Measurements from ENCODE around the gene OVOL1.
"Not testable (repeated sequence)": the region's sequence is repeated elsewhere in the genome, so short reads cannot be mapped to it uniquely, and the experiment has no call there.

Gene OVOL1

DNA sequence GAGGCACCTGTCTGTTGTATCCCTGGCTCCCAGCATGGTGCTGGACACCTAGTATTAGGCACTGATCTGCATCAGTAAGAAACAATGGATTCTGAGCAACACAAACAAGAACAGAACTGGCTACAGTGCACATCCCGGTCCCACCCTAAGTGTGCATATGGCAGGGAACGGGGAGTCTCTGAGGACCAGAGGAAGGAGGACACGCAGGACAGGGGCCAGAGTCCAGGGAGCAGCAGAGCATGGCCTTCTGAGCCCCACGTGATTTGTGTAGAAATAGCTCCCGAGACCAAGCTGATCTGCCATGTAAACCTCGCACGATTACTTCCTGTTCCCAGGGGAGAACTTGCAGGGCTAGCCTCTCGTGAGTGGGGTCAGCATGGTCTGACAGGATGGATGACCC lies 34.2 kb downstream of the OVOL1 start:
- DNase-seq = no peak
- H3K9me3 Mint-ChIP-seq = no peaks in the 10 kb centered on the region
- CTCF ChIA-PET = interaction anchor here (0.7 to 6.5 kb wide), 2 partner anchors 36 to 44 kb away, joined by 3 to 128 read pairs; partner anchors contain the start of gene AP5B1
- peaks cover 21% of the 10 kb centered on the region for H3K4me1 Mint-ChIP-seq
- H3K27ac Mint-ChIP-seq = no peak overlapping the region
- no peak overlapping the region for H3K4me3 Mint-ChIP-seq
- peaks cover 6% of the 10 kb centered on the region for H3K27me3 Mint-ChIP-seq
- peaks cover 7% of the 10 kb centered on the region for H3K36me3 Mint-ChIP-seq

DNA sequence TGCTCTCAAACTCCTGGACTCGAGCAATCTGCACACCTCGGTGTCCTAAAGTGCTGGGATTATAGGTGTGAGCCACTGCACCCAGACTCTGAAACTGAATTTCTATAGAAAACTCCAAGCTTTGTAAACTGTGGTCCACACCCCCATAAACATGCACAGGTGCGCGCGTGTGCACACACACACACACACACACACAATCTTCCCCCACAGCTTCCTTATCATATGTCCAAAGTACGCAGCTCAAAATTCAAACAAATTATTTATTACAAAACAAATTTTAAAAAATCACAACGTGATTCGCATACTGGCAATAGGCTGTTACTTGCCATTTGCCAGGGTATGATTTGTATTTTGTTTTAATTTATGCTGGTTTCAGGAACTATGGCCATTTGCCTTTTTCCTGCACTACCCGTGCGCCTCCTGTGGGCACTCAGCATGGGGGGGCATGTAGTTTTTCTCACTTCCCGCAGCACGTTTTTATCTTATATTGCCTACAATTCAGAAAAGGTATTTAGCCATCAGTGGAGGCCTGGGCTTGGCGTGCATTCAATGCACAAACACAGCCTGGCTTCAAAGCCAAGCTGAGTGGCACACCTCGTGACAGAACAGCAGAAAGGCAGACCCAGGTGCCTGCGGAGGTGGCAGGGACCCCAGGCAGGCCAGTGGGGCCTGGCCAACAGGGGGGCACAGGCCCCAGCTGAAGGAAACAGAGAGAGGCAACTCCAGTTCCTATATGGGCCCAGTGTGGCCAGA lies 36.1 kb downstream of the OVOL1 start:
- CTCF ChIA-PET = interaction anchor here (1.3 to 3.1 kb wide), 2 partner anchors 43 to 112 kb away, joined by 4 to 15 read pairs; partner anchors contain the start of gene KAT5
- H3K36me3 Mint-ChIP-seq = no peaks in the 10 kb centered on the region
- no peak overlapping the region for H3K27ac Mint-ChIP-seq
- peaks cover 12% of the 10 kb centered on the region for H3K4me1 Mint-ChIP-seq
- H3K4me3 Mint-ChIP-seq = no peak overlapping the region
- H3K27me3 Mint-ChIP-seq = peaks cover 6% of the 10 kb centered on the region
- DNase-seq = no peak
- H3K9me3 Mint-ChIP-seq = no peaks in the 10 kb centered on the region

DNA sequence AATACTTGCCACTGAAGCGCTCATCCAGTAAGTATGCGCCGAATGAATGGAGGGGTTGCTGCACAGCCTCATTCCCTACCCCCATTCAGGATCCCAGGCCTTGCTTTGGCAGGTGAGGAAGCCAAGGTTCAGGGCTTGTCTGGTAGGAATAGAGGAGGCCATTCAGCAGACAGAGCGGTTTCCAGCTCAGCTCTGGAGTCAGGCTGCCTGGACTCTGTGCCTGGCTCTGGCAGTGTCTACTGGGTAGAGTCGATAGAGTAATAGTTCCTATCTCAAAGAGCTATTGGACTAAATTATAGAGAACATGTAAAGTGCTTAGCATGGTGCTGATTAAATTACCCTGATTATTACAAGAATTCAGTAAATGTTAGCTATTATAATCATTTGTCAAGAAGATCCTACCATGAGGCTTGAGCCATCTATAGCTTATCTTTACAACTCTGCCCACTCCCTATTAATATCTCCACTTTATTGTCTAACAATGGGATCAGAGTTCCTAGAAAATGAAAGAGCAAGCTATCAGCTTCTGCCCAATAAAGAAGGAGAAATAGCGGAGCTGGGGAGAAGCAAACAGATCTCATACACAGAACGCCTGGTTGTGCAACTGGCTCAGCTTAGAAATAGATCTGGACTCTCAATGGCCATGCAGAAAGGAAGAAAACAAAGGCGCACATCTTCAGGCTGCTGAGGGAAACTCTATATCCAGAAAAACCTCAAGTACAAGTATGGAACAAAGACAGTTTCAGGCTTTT lies 40.3 kb downstream of the OVOL1 start:
- H3K27ac Mint-ChIP-seq = no peak overlapping the region
- CTCF ChIA-PET = interaction anchor here (1.1 to 3.2 kb wide), 5 partner anchors 8 to 122 kb away, joined by 3 to 20 read pairs (median 3); no protein-coding TSS in a partner anchor

DNA sequence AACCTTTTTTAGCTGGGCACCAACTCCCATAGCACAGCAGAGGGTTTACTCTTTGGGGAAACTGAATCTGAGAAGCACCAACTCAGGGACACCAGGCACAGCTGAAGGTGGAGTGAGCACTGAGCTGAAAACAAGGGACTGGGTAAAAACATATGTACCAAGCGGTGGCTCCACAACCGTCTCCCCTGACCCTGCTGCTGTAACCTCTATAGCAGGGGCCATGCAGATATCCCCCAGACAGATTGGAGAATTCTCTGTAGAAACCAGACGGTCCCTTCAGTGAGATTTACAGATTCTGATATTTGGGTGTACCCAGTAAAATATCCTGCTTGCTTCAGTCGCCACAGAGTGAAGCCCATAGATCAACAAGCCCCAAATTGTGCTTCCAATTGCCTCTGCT lies 42.6 kb downstream of the OVOL1 start:
- H3K27me3 Mint-ChIP-seq = peaks cover 20% of the 10 kb centered on the region

More for the DNA sequence above, 40.3 kb downstream of the OVOL1 start:
- Mint-ChIP-seq H3K9me3 (no peaks in the 10 kb centered on the region), H3K4me3 (no peak overlapping the region), H3K27me3 (peaks cover 20% of the 10 kb centered on the region), H3K4me1 (peaks cover 12% of the 10 kb centered on the region), H3K36me3 (no peaks in the 10 kb centered on the region)
- no peak for DNase-seq

DNA sequence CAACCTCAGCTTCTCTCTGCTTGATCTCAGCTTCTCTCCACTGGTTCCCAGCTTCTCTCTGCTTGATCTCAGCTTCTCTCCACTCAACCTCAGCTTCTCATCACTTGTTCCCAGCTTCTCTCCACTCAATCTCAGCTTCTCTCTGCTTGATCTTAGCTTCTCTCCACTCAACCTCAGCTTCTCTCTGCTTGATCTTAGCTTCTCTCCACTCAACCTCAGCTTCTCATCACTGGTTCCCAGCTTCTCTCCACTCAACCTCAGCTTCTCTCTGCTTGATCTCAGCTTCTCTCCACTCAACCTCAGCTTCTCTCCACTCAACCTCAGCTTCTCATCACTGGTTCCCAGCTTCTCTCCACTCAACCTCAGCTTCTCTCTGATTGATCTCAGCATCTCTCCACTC lies 45.4 kb downstream of the OVOL1 start:
- H3K36me3 Mint-ChIP-seq, DNase-seq, H3K9me3 Mint-ChIP-seq, H3K27ac Mint-ChIP-seq: not testable (repeated sequence)
- H3K4me1 Mint-ChIP-seq = peaks cover 18% of the 10 kb centered on the region
- H3K27me3 Mint-ChIP-seq = peaks cover 21% of the 10 kb centered on the region
- peak overlapping the region; percentile 2 for H3K4me3 Mint-ChIP-seq
- CTCF ChIA-PET = interaction anchor here (0.9 to 2.6 kb wide), 4 partner anchors 14 to 121 kb away, joined by 3 to 15 read pairs (median 4); partner anchors contain the start of gene KAT5

More for the DNA sequence above, 42.6 kb downstream of the OVOL1 start:
- Mint-ChIP-seq H3K27ac (no peak overlapping the region), H3K36me3 (peaks cover 4% of the 10 kb centered on the region), H3K9me3 (no peaks in the 10 kb centered on the region), H3K4me1 (peaks cover 18% of the 10 kb centered on the region), H3K4me3 (no peak overlapping the region)
- CTCF ChIA-PET = interaction anchor here (0.9 to 3.2 kb wide), 3 partner anchors 10 to 215 kb away, joined by 3 to 20 read pairs (median 3); no protein-coding TSS in a partner anchor
- DNase-seq = no peak

DNA sequence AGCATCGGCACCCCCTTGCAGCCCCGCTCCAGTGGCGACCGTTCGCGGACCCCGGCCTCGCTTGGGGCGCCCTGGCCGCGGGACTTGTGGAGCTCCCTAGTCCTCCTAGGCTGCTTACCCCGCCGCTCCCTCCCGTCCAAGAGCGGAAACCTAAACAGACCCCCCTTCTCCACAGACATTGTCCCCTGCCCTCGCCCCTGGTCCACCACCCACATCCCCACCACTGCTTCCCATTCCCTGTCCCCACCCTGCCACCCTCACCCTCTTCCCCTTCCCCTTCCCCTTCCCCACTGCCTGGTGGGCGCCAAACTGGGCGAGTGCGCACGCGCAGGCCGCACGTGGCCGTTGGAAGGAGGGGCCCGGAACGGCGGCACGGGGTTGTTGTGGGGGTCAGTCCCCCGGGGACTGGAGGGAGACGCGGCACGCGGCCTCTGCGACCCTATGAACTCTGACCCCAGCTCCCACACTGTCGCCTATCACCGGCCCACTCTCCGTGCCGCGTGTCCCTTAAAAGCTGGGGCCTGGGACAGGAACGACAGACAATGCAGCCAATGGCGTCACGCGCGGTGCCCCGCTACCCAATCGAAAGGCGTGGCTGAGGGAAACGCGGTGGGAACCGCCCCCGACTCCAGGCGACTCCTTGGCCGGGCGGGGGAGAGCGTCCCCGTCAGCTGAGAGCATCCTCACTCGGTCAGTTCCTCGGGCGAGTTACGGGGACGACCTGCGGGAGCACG lies 46.6 kb downstream of the OVOL1 start, which contains the start of gene SNX32:
Gene SNX32 (plus strand): TSS at position 667 of the 734 bp plus-strand sequence. CDS start 103 bp downstream, outside the sequence.
- no peak within 1 kb of the TSS for H3K4me3 Mint-ChIP-seq
- CTCF ChIA-PET = interaction anchor here (0.8 to 2.6 kb wide), 5 partner anchors 16 to 63 kb away, joined by 3 to 15 read pairs (median 3); partner anchors contain the start of gene MUS81
- H3K27me3 Mint-ChIP-seq = peaks cover 27% of the 10 kb centered on the region
- H3K4me1 Mint-ChIP-seq = peaks cover 11% of the 10 kb centered on the region
- peak; percentile 97 for DNase-seq
- H3K27ac Mint-ChIP-seq = no peak within 1 kb of the TSS
- H3K9me3 Mint-ChIP-seq = no peaks in the 10 kb centered on the region
- peaks cover 4% of the 10 kb centered on the region for H3K36me3 Mint-ChIP-seq

DNA sequence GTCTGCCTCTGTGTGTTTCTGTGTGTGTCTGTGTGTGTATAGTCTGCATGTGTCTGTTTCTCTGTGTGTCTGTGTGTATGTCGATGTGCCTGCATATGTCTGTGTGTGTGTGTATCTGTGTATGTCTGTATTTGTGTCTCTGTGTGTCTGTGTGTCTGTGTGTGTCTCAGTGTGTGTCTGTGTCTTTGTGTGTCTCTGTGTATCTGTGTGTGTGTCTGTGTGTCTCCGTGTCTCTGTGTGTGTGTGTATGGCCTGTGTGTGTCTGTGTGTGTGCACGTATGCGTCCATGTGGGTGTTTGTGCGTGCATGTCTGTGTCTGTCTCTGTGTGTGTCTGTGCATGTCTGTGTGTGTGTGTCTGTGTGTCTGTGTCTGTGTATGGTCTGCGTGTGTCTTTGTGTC lies 47.3 kb downstream of the OVOL1 start:
- H3K27me3 Mint-ChIP-seq = peaks cover 20% of the 10 kb centered on the region
- CTCF ChIA-PET = interaction anchor here (2.6 kb wide), 1 partner anchor 55 kb away, joined by 15 read pairs; no protein-coding TSS in a partner anchor

DNA sequence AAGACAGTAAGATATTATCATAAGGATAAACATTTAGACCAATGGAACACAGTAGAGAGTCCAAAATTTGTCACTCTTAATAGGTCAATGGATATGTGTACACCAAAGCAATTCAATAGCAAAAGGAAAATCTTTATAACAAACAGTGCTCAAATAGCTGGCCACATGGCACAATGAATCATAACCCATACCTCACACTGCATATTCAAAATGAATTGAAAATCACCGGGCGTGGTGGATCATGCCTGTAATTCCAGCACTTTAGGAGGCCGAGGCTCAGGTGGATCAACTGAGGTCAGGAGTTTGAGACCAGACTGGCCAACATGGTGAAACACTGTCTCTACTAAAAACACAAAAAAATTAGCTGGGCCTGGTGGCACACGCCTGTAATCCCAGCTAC lies 55.3 kb downstream of the OVOL1 start:
- Mint-ChIP-seq H3K4me3 (no peak overlapping the region), H3K9me3 (no peaks in the 10 kb centered on the region)
- CTCF ChIA-PET = interaction anchor here (1.0 kb wide), 1 partner anchor 10 kb away, joined by 5 read pairs; no protein-coding TSS in a partner anchor

More for the DNA sequence above, 47.3 kb downstream of the OVOL1 start:
- Mint-ChIP-seq H3K4me1 (peaks cover 9% of the 10 kb centered on the region), H3K9me3 (no peaks in the 10 kb centered on the region), H3K4me3 (no peak overlapping the region), H3K36me3 (peaks cover 4% of the 10 kb centered on the region), H3K27ac (no peak overlapping the region)
- DNase-seq = no peak

DNA sequence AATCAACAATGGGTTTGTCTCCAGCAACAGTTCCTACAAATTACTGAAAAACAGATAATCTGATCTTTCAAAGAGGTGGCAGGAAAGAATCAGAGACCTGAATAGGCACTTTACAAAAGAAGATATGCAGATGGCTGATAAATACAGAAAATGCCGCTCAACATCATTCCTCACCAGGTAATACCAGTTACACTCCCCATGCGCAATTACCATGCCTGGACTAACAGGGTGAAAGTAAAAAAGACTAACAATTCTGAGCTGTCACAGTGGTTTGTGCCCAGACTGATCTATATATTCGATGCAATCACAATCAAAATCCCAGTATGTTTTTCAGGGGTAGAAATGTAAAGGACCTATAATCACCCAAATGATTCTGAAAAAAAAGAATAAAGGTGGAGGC lies 56.9 kb downstream of the OVOL1 start:
- Mint-ChIP-seq H3K36me3 (no peaks in the 10 kb centered on the region), H3K27ac (no peak overlapping the region), H3K4me1 (no peaks in the 10 kb centered on the region), H3K27me3 (peaks cover 13% of the 10 kb centered on the region), H3K9me3 (no peaks in the 10 kb centered on the region), H3K4me3 (no peak overlapping the region)
- CTCF ChIA-PET = interaction anchor here (0.9 kb wide), 1 partner anchor 8 kb away, joined by 4 read pairs; no protein-coding TSS in a partner anchor
- no peak for DNase-seq

More for the DNA sequence above, 55.3 kb downstream of the OVOL1 start:
- no peak for DNase-seq
- H3K36me3 Mint-ChIP-seq = no peaks in the 10 kb centered on the region
- no peaks in the 10 kb centered on the region for H3K4me1 Mint-ChIP-seq
- H3K27ac Mint-ChIP-seq = no peak overlapping the region
- peaks cover 13% of the 10 kb centered on the region for H3K27me3 Mint-ChIP-seq

DNA sequence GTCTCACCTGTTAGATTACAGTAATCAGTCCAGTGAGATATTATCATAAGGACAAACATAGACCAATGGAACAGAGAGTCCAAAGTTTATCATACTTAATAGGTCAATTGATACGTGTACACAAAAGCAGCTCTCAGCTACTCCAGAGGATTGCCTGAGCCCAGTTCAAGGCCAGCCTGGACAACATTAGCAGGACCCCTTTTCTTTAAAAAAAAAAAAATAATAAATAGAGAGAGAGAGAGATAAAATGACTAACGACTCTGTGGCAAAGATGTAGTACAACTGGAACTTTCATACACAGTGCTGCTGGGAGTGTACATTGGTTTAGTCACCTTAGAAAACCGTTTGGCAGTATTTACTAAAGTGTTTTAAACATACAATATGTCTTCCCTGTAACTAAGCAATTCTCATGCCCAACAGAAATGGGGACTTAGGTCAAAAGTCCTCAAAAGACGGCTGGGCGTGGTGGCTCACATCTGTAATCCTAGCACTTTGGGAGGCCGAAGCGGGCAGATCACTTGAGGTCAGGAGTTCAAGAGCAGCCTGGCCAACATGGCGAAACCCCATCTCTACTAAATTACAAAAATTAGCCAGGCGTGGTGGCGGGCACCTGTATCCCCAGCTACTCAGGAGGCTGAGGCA lies 57.5 kb downstream of the OVOL1 start:
- CTCF ChIA-PET = no interaction called here
- Mint-ChIP-seq H3K36me3 (no peaks in the 10 kb centered on the region), H3K9me3 (no peaks in the 10 kb centered on the region), H3K27me3 (peaks cover 13% of the 10 kb centered on the region), H3K27ac (no peak overlapping the region), H3K4me3 (no peak overlapping the region), H3K4me1 (no peaks in the 10 kb centered on the region)
- no peak for DNase-seq
